Endodermal cell (in vitro differentiated cells): ENCODE results near the gene TSTD2. TPM values are rescaled to one million over a fixed set of nuclear protein-coding genes. Genes with fewer than 3 reads are reported as not detected.

ENCODE experiments used
- DNase-seq: peaks from one replicate; pipeline ENCODE4 v3.0.0-alpha.2; 2017
- H3K27ac ChIP-seq: 2 replicates; pipeline ENCODE4 v1.5.1; 2013; ENCODE audit warnings: mild to moderate bottlenecking, low read depth, low read length, moderate library complexity
- H3K27me3 ChIP-seq: 2 replicates; pipeline ENCODE4 v1.6.1; 2013; ENCODE audit warnings: mild to moderate bottlenecking, low read length, moderate library complexity; ENCODE audit not compliant: insufficient read depth, control insufficient read depth, poor library complexity, severe bottlenecking
- H3K36me3 ChIP-seq: 2 replicates; pipeline ENCODE4 v1.7.0; 2013; ENCODE audit warnings: mild to moderate bottlenecking, low read length, moderate library complexity; ENCODE audit not compliant: control insufficient read depth, insufficient read depth
- H3K4me1 ChIP-seq: one replicate; pipeline ENCODE4 v1.7.0; 2013; ENCODE audit warnings: low read length; ENCODE audit not compliant: control insufficient read depth, insufficient read depth
- H3K4me3 ChIP-seq: 2 replicates; pipeline ENCODE4 v1.5.1; 2013; ENCODE audit warnings: mild to moderate bottlenecking, low read length, moderate library complexity
- H3K9ac ChIP-seq: 2 replicates; pipeline ENCODE4 v1.6.1; 2013; ENCODE audit warnings: mild to moderate bottlenecking, low read length, moderate library complexity; ENCODE audit not compliant: poor library complexity, severe bottlenecking; ENCODE audit errors: extremely low read depth
- H3K9me3 ChIP-seq: 2 replicates; pipeline ENCODE4 v1.6.1; 2013; ENCODE audit warnings: mild to moderate bottlenecking, low read length, moderate library complexity; ENCODE audit not compliant: control insufficient read depth
- H3K27ac Mint-ChIP-seq: 2 replicates; pipeline ENCODE4 v1.8.0; 2020; ENCODE audit warnings: mixed read lengths
- H3K27me3 Mint-ChIP-seq: 2 replicates; pipeline ENCODE4 v1.8.0; 2021; ENCODE audit warnings: mild to moderate bottlenecking, mixed read lengths; ENCODE audit not compliant: insufficient read depth
- H3K36me3 Mint-ChIP-seq: 2 replicates; pipeline ENCODE4 v1.8.0; 2020; ENCODE audit warnings: low read depth, mixed read lengths
- H3K4me1 Mint-ChIP-seq: 2 replicates; pipeline ENCODE4 v1.8.0; 2020; ENCODE audit warnings: mixed read lengths
- H3K4me3 Mint-ChIP-seq: 2 replicates; pipeline ENCODE4 v1.8.0; 2020; ENCODE audit warnings: mild to moderate bottlenecking, moderate library complexity, mixed read lengths
- H3K9me3 Mint-ChIP-seq: 2 replicates; pipeline ENCODE4 v1.8.0; 2020; ENCODE audit warnings: mild to moderate bottlenecking, mixed read lengths
- CTCF ChIP-seq: fragments of 200-600 bp; sonication (generic); conservative IDR thresholded peaks from 2 replicates; pipeline ENCODE4 v1.5.0; 2021; ENCODE audit warnings: antibody characterized with exemption, mild to moderate bottlenecking
- WGBS, 2 experiments: methylation state at CpG; one replicate each; pipeline versions ENCODE4 v1.1.5 to v1.1.7; 2013; ENCODE audit warnings: missing lambda C conversion rate in 2 of 2, mixed read lengths in 1 of 2; ENCODE audit not compliant: insufficient coverage in 1 of 2, insufficient read length in 1 of 2; 5-methylcytosine and 5-hydroxymethylcytosine counted together
- long read RNA-seq, 4 experiments: library from polyadenylated mRNA in 2 of 4; library from RNA in 1 of 4; library from capped mRNA in 1 of 4; stranded (forward) in 3 of 4; unstranded in 1 of 4; transcript quantifications; one replicate each; pipeline ENCODE4 v2.0.0, GENCODE V29; 2020 to 2021; ENCODE audit warnings: inconsistent platforms in 1 of 4
- polyA plus RNA-seq, 2 experiments: library from polyadenylated mRNA; stranded (reverse); fragments of 50-300 nt; gene quantifications; one replicate each; pipeline ENCODE4 v1.2.3, GENCODE V29; 2013
- total RNA-seq, 2 donors: library from RNA; stranded (reverse); fragmentation: NEBNext Ultra II Directional in 1 of 2; extraction: Animal tissue kit (Norgen Biotek cat#: 25700) in 1 of 2; gene quantifications; 2 replicates in 1 of 2; 3 replicates in 1 of 2; pipeline ENCODE4 v1.2.1, GENCODE V29; 2021

The TSTD2 gene
- 10 to 100 TPM; 23.0 TPM for total RNA-seq
- polyA plus RNA-seq (2013, experiment 1 of 2), result 31.3 TPM
- 25.4 TPM for polyA plus RNA-seq (2013, experiment 2 of 2)
- long read RNA-seq, experiment 1, full-length matches to known transcripts, result 7 of 8 reads
- long read RNA-seq, experiment 1, partial matches to known transcripts, result 1 of 8 reads
- long read RNA-seq, experiment 1, other reads (novel, unspliced or antisense), result 0 of 8 reads
- long read RNA-seq, experiment 2, full-length matches to known transcripts, result 34 of 48 reads
- long read RNA-seq, experiment 2, partial matches to known transcripts, result 5 of 48 reads
- long read RNA-seq, experiment 2, other reads (novel, unspliced or antisense), result 9 of 48 reads
- long read RNA-seq, experiment 3, full-length matches to known transcripts, result 56 of 68 reads
- long read RNA-seq, experiment 3, partial matches to known transcripts, result 2 of 68 reads
- long read RNA-seq, experiment 3, other reads (novel, unspliced or antisense), result 10 of 68 reads
- long read RNA-seq, experiment 4, partial matches to known transcripts, result 1 of 12 reads
- long read RNA-seq, experiment 4, other reads (novel, unspliced or antisense), result 9 of 12 reads

- H3K4me3 ChIP-seq, result peak within 1 kb of the TSS; percentile 95
- peak; percentile 23 for TF ChIP-seq CTCF
- H3K4me3 Mint-ChIP-seq, result peak within 1 kb of the TSS; percentile 74
- H3K27me3 Mint-ChIP-seq, result no peaks in the 10 kb centered on the region
- no peaks in the 10 kb centered on the region for H3K9me3 ChIP-seq
- H3K4me1 Mint-ChIP-seq, result peaks cover 34% of the 10 kb centered on the region
- peak within 1 kb of the TSS; percentile 100 for H3K27ac ChIP-seq
- H3K36me3 ChIP-seq, result no peaks in the 10 kb centered on the region
- peak within 1 kb of the TSS; percentile 100 for H3K27ac Mint-ChIP-seq
- peak within 1 kb of the TSS; percentile 100 for H3K9ac ChIP-seq
- 0% methylated on average over 28 to 83 of the region's 83 CpGs for WGBS, 2 experiments
- no peaks in the 10 kb centered on the region for H3K27me3 ChIP-seq
- peak; percentile 98 for DNase-seq
- peaks cover 2% of the 10 kb centered on the region for H3K4me1 ChIP-seq
- H3K9me3 Mint-ChIP-seq, result no peaks in the 10 kb centered on the region
- H3K36me3 Mint-ChIP-seq, result no peaks in the 10 kb centered on the region
Observed at GRCh38 chr9:97632985-97633858, at the start of gene TSTD2, which contains the start of gene NCBP1. Gene TSTD2, minus strand, starts transcription at chr9:97633368. Its CDS starts 5,806 bp downstream, at chr9:97627562. Gene NCBP1, plus strand, starts transcription at chr9:97633821. Its CDS starts 61 bp downstream, at chr9:97633882.

GRCh38 chr9:97682242-97682641, 49.1 kb upstream of the TSTD2 start:
- peaks cover 8% of the 10 kb centered on the region for H3K4me1 Mint-ChIP-seq
- Histone ChIP-seq H3K4me3 (no peak overlapping the region), H3K27ac (no peak overlapping the region), H3K4me1 (no peaks in the 10 kb centered on the region), H3K36me3 (peaks cover 68% of the 10 kb centered on the region), H3K9ac (no peak overlapping the region), H3K9me3 (no peaks in the 10 kb centered on the region), H3K27me3 (no peaks in the 10 kb centered on the region)
- H3K27ac Mint-ChIP-seq, result no peak overlapping the region
- peaks cover 31% of the 10 kb centered on the region for H3K36me3 Mint-ChIP-seq
- WGBS, 2 experiments, result 100% methylated on average over 1 of the region's 1 CpG; no CpG with 5 or more reads in 1 of the 2 experiments
- no peak overlapping the region for H3K4me3 Mint-ChIP-seq
- H3K27me3 Mint-ChIP-seq, result no peaks in the 10 kb centered on the region
- DNase-seq, result no peak
- no peaks in the 10 kb centered on the region for H3K9me3 Mint-ChIP-seq
- TF ChIP-seq CTCF, result no peak

GRCh38 chr9:97675655-97676054, 42.5 kb upstream of the TSTD2 start:
- H3K27ac Mint-ChIP-seq, result no peak overlapping the region
- peaks cover 47% of the 10 kb centered on the region for H3K36me3 Mint-ChIP-seq
- no peak overlapping the region for H3K4me3 Mint-ChIP-seq
- Histone ChIP-seq H3K27ac (no peak overlapping the region), H3K4me3 (no peak overlapping the region), H3K9me3 (no peaks in the 10 kb centered on the region), H3K9ac (no peak overlapping the region), H3K36me3 (peaks cover 87% of the 10 kb centered on the region), H3K4me1 (no peaks in the 10 kb centered on the region), H3K27me3 (no peaks in the 10 kb centered on the region)
- no peak for TF ChIP-seq CTCF
- no peaks in the 10 kb centered on the region for H3K9me3 Mint-ChIP-seq
- H3K27me3 Mint-ChIP-seq, result no peaks in the 10 kb centered on the region
- peaks cover 4% of the 10 kb centered on the region for H3K4me1 Mint-ChIP-seq
- no peak for DNase-seq
- 89% methylated on average over 2 to 3 of the region's 3 CpGs for WGBS, 2 experiments
